Cortex of kidney (tissue), 1 donor: ENCODE data around the gene EXOC6B.
"Not testable (repeated sequence)": the region's sequence is repeated elsewhere in the genome, so short reads cannot be mapped to it uniquely, and the experiment has no call there.

Experiments
- DNase-seq: peaks from one replicate; lab custom pipeline; 2025; lab: John Stamatoyannopoulos, UW

The EXOC6B gene

DNA sequence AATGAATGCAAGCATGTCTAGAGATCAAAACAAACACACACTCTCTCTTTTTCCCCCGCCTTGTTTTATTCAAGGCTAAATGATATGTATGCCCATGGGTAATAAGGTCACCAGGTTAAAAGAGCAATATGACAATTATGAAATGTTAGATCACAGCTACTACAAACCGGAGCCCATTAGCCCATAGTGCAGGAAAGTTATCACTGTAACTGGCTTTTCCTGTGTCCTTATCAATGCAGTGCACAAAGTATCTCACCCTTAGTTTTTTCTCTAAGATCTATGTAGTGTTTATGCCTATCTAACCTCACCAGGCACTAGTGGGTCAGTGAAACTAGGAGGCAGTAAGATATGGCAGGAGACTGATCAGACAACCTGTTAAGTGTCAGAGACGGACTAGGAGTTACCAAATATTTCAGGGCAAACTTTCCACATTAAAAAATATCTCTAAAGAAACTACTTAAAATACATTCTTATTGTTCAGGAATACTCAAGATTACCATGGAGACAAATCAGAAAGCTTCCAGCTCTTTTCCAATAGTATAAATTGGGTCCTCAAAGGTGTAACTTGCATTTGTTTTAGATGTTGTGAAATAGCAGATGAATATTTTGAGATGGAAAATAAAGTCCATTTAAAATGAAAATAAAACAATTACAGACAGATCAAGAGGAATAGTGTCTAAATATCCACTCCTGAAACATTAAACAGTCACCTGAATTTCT lies 282.2 kb downstream of the EXOC6B start:
- DNase-seq = no peak

DNA sequence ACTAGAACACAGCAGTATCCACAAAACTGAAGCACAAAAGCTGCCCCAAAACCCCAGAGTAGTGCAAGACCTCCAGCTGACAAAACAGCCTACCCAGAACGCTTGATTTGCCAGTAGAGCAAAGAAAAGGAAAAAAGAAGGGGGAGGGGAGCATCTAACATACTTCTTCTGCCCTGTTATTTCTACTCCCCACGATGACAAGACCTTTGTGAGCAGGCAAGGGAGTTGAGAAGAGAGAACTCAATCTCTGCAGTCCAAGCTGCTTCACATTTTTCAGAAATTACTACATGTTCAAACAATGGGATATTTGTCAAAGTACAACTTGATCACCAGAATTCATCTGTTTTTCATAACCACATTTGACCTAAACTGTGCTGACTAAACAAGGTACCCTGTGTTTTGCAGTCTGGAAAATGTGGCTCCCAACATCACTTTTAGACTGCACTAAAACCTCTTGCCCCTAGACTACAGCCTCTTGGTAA lies 286.7 kb downstream of the EXOC6B start:
- no peak for DNase-seq

DNA sequence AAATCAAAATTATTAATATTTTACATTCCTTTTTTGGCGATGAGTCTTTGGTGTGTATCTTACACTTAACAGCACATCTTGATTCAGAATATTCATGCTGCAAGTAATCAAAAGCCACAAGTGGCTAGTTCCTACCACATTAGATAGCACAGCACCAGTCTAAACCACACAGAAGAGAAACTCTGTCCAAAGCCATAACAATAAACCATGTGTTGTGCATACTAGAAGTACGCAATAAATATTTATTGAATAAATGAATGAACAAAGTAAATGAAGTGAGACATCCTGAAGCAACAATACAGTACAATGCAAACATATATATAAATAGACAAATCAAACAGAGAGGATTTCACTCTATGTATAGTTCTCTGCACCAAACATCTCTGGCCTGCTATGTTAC lies 287.3 kb downstream of the EXOC6B start:
- DNase-seq = no peak

DNA sequence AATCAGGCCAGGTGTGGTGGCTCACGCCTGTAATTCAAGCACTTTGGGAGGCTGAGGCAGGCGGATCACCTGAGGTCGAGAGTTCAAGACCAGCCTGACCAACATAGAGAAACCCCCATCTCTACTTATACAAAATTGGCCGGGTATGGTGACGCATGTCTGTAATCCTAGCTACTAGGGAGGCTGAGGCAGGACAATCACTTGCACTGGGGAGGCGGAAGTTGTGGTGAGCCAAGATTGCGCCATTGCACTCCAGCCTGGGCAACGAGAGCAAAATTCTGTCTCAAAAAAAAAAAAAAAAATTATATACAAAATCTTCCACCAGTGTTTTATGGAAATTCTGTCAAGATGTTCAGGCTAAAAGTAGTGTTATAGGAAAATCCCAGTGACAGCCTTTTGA lies 290.2 kb downstream of the EXOC6B start:
- not testable (repeated sequence) for DNase-seq

DNA sequence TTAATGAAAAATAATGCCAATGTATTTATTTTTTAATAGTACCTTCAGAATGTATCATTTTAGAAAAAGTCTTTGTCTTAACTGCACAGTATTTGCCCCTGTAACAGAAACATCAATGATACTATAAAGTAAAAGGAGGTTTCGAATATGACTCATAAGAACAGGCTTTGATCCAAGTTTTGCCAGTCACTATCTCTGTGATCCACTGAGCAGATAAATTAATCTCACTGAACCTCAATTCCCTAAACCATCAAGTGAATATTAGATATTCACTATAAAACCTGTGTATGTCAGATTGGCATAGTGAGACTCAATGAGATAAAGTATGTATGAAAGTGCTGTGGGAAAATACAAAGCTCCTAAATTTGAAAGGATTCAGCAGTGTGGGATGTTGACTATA lies 292.1 kb downstream of the EXOC6B start:
- no peak for DNase-seq

DNA sequence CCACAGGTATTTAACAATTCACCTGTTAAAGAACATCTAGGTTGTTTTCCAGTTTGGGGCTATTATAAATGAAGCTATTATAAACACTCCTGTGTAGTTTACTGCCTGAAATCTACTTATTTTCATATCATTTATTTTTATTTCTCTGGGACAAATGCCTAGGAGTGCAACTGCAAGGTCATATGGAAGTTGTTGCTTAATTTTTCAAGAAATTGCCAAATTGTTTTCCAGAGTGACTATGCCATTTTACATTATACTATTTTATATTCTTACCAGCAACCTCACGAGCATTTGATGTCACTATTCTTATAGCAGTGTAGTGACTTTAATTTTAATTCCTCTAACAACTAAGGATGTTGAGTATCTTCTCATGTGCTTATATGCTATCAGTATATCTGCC lies 298.4 kb downstream of the EXOC6B start:
- DNase-seq = no peak

DNA sequence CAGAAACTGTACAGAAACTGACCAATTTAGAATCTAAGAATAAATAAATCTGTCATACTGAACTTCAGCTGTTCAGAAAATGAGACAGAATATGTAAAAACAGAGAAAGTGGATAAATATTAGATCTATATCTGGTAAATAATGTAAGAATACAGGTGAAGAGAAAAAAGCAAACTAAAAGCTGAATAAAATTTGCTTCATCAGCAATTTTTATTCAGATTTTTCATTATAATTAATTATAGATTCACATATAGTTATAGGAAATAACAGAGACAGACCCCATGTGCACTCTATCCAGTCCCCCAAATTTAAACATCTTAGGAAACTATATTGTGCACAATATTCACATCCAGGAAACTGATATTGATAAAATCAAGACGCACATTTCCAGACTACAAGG lies 299.2 kb downstream of the EXOC6B start:
- DNase-seq = no peak

DNA sequence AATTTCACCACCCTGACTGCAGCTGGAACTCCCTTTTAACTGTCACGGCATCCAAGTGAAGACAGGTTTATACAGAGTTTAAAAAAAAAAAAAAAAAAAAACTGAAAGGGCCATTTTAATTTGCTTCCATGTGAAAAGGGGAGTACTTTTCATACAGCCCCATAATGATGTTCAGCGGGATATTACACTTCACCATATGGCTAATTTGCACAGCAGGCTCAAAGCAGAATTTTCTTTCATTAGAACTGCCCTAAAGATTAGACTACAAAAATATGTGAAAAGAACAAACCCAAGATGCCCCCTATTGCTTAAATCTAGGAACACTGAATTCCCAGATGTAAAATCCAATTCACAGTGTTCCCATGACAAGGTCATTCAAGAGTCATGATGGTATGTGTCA lies 301.8 kb downstream of the EXOC6B start:
- no peak for DNase-seq

DNA sequence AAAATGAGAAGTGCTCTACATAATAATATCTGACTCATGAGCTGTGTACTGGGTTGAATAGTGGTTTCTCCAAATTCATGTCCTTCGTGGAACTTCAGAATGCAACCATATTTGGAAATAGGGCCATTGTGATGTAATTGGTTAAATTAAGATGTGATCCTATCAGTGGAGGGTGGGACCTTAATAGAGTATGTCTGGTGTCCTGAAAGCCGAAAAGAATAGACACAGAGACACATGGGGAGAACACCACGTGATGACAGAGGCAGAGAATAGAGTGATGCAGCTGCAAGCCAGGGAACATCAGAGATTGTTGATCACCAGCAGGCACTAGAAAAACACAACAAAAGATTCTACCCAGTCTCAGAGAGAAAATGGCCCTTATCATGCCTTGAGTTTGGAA lies 310.1 kb downstream of the EXOC6B start:
- no peak for DNase-seq

DNA sequence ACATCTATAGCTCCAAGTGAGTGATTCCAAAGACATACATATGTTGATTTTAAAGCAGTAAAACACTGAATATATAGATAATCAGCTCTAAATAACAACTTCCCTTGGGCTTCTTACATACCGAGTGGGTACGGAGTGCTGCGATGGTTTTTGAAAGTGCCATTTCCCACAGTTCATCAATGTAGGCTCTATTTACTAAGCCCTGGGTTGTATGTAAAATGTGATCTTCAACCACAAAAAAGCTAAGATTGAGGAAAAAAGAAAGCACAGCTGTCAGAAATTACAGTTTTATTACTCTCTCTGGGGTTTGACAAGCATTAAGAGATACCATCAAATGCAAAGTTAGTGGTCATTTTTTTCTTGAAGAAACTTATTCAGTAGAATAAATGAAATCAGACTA lies 312.8 kb downstream of the EXOC6B start:
- no peak for DNase-seq

DNA sequence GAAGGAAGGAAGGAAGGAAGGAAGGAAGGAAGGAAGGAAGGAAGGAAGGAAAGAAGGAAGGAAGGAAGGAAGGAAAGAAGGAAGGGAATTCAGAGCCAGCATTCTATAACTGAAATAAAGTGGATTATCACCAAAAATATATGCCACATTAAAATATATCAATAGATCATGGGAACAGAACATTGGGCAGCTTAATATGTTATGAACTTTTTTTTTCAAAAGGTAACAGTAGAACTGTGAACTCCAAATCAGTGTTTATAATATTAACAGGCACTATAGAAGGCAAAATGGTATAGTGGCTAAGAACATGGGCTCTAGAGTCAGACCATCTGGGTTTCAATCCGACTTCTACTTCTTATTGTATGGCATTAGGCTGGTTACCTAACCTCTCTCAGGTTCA lies 313.5 kb downstream of the EXOC6B start:
- no peak for DNase-seq

DNA sequence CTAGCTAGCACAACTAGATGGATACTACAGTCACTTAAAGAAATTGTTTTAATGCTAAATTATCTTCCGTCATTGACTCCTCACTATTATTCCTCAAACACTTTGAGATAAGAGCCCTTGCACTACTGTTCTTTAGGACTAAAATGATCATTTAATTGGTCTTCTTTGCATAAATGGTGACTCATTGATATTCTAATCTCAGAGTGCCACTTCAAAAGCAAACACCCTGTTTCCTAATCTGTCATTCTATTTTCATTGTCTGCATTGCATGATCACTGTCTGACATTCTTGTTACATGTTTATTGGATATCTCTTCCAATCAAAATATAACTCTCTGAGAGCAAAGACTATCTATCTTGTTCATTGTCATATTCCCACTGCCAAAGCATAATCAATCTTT lies 313.9 kb downstream of the EXOC6B start:
- DNase-seq = no peak

DNA sequence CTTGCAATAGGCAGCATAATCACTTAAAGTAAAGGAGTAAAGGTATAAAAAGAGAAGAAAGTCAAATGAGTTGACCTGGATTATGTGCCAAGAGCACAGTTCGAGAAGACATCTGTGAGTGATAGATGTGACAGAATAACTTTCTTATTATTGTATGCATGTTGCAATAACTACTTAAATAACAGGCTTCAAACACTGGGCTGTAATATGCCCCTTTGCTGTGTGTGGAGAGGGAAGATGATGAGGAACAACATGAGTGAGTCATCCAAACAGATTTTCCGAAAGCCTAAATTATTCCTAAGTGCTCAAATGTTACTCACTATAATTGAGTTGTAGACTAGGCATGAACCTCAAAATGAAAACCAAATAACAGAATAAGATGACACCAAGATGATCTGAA lies 328.1 kb downstream of the EXOC6B start:
- no peak for DNase-seq

DNA sequence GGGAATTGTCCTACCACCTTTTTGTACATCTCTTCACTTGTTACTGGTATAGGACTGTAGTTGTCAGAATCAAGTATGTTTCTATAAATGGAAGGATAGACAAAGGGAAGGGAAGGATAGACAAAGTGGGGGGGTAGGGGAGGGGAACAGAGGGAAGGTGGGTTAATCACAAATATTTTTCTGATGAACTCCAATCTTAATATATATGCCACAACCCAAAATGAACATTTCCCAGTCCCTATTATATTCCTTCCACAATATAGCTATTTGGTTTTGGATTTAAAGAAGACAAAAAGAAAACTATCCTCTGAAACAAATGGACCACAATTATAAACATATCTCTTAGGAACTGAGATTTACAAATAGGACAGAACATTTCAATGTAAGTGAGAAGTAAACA lies 329.4 kb downstream of the EXOC6B start:
- DNase-seq = no peak

DNA sequence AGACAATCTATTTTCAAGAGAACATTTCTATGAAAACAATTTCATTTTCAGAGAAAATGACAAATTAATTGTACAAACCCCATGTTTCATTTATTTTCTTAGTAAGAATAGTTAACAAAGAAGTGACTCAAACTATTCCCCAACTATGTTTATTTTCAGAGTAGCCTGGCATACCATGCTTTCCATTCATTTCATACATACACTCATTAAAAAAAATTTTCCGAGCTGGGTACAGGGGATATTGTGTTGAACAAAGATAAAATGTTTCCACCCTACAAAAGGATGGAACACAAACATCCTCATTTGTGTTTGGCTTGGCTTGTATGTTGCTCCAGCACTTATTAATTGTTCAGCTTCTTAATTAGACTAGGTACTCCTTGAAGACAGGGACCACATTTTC lies 331.4 kb downstream of the EXOC6B start:
- no peak for DNase-seq

DNA sequence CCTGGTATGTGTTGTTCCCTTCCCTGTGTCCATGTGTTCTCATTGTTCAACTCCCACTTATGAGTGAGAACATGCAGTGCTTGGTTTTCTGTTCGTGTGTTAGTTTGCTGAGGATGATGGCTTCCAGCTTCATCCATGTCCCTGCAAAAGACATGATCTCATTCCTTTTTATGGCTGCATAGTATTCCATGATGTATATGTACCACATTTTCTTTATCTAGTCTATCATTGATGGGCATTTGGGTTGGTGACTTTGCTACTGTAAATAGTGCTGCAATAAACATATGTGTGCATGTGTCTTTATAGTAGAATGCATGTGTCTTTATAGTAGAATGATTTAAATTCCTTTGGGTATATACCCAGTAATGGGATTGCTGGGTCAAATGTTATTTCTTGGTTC lies 341.2 kb downstream of the EXOC6B start:
- DNase-seq = not testable (repeated sequence)

DNA sequence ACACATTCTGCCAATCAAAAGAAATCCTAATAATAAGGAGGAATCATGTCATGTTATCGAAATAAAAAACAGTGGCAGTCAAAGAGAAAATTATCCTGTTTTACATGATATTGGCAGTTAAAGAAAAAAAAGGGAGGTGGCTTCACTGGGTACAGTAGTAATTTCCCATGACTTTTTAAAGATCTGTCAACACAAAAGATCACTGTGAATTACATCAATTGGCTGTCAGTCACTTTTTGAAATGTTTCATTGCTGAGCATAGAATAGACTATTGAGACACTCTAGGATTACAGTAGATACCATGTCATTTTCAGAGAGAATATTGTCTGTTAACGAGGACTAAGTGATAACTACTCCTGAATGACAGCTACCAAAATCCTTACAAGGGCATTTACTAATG lies 342.5 kb downstream of the EXOC6B start:
- no peak for DNase-seq

DNA sequence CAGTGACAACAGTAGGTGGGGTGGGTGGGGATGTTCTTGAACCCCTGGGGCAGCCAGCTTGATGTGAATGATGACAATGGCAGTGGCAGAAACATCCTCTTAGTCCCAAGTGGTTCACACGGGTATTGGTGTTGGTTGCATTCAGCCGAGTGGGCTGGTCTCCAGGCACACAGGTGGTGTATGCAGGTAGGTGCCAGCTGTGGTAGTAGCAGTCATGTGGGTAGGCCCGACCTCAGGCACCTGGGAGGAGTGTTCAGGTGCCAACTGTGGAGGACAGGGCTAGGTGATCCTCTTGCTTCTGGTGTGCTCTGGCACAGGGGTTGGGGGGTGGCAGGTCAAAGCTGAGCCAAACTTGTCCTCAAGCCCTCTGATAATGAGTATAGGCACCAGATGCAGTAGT lies 350.6 kb downstream of the EXOC6B start:
- no peak for DNase-seq

DNA sequence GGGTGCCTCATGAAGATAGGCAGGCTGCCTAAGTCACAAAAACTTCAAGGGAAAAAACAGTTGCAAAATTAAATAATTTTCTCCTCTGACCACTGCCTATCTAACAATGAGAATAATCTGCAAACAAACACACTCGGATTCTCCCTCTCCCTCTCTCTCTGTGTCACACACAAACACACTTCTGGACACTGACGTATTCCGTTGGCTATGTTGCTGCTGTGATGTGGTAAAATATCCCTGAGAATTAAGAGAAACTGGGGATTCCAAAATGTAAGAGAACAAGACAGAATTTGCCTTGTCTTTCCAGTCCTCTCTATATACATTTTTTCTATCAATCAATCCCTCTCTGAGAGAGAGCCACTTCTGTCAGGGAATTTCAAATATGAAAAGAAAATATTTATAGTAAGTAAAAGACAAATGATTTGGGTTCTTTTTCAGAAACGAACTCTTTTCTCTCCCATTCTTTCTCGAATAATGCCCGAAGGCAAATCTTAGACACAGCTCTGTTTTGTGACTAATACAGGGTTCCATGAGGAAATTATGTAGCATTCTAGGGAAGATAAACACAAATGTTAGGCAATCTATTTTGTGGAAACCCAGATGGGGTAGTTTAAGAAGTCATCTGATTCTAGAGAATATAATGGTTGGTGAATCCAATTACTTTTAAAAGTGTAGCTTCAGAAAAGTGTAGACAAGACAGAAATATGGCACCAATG lies 367.9 kb downstream of the EXOC6B start:
- no peak for DNase-seq

DNA sequence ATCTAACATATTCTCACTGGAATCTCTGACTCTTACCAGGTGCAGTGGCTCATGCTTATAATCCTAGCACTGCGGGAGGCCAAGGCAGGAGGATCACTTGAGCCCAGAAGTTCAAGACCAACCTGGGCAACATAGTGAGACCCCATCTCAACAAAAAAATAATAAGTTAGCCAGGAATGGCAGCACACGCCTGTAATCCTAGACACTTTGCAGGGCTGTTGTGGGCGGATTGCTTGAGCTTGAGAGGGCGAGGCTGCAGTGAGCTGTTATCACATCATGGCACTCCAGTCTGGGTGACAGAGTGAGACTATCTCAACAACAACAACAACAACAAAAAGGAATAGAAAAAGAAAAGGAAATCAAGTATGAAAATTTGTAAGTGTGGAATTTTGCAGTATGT lies 371.6 kb downstream of the EXOC6B start:
- DNase-seq = no peak

DNA sequence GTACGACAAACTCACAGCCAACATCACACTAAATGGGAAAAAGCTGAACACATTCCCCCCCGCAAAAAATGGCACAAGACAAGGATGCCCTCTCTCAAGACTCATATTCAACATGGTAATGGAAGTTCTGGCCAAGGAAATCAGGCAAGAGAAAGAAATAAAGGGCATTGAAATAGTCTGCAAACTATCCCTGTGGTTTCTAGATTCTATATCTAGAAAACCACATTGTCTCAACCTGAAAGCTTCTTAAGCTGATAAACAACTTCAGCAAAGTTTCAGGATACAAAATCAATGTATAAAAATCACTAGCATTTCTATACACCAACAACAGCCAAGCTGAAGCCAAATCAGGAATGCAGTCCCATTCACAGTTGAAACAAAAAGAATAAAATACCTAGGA lies 383.6 kb downstream of the EXOC6B start:
- DNase-seq = no peak

DNA sequence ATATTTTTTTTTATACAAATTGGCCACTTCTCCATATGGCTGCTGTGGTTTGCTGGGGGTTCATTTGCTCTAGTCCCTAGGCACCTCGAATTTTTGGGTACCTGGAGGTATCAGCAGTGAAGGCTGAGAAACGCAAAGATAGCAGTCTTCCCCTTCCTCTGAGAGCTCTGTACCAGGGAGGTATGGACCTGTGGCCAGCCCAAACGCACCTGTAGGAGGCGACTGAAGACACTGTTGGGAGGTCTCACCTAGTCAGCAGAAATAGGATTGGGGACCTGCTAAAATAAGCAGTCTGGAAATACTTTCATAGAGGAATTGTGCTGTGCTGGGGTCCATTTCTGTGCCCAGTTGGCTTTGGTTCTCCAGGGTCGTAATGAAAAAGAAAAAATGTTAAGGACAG lies 385.9 kb downstream of the EXOC6B start:
- DNase-seq = no peak

DNA sequence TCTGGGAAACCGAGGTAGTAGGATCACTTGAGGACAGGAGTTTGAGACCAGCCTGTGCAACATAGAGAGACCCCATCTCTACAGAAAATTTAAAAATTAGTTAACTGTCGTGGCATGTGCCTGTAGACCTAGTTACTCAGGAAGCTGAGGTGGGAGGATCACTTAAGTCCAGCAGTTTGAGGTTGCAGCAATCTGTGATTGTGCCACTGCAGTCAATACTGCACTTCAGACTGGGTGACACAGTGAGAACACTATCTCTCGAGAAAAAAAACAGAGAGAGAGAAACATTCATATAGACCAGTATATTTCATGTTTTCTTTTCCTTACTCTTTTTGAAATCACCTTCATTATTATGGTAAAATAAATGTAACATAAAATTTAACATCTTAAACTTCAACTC lies 387.5 kb downstream of the EXOC6B start:
- DNase-seq = no peak

DNA sequence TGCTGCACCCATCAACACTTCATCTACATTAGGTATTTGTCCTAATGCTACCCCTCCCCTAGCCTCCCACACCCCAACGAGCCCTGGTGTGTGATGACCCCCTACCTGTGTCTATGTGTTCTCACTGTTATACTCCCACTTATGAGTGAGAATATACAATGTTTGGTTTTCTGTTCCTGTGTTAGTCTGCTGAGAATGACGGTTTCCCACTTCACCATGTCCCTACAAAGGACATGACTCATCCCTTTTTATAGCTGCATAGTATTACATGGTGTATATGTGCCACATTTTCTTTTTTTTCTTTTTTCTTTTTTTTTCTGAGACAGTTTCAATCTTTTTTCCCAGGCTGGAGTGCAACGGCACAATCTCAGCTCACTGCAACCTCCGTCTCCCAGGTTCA lies 394.1 kb downstream of the EXOC6B start:
- DNase-seq = no peak
